Testis (tissue), 3 donors: ENCODE measurements around the gene DOHH. TPM values are rescaled to one million over a fixed set of nuclear protein-coding genes. Genes with fewer than 3 reads are reported as not detected.

Experiments
- DNase-seq: peaks from one replicate; pipeline ENCODE4 v3.0.0-alpha.2; 2019
- H3K27ac ChIP-seq, 2 donors: fragments of 200-600 bp; sonication (generic); one replicate each; pipeline ENCODE4 v1.5.1; 2019
- H3K27me3 ChIP-seq: fragments of 200-600 bp; sonication (generic); one replicate; pipeline ENCODE4 v1.5.1; 2019
- H3K36me3 ChIP-seq: fragments of 200-600 bp; sonication (generic); one replicate; pipeline ENCODE4 v1.5.1; 2017; ENCODE audit warnings: low read depth; ENCODE audit errors: missing control alignments
- H3K4me1 ChIP-seq: fragments of 200-600 bp; sonication (generic); one replicate; pipeline ENCODE4 v1.5.1; 2019
- H3K4me3 ChIP-seq, 2 donors: fragments of 200-600 bp; sonication (generic); one replicate each; pipeline ENCODE4 v1.5.1; 2017 to 2019
- H3K9me3 ChIP-seq: fragments of 200-600 bp; sonication (generic); one replicate; pipeline ENCODE4 v1.5.1; 2017
- POLR2A ChIP-seq: fragments of 450-650 bp; IDR thresholded peaks from one replicate; pipeline ENCODE4 v1.6.1; 2017; ENCODE audit warnings: antibody characterized with exemption, mild to moderate bottlenecking, moderate library complexity
- WGBS, 2 donors: methylation state at CpG; one replicate each; pipeline ENCODE4 v1.1.5; 2018; 5-methylcytosine and 5-hydroxymethylcytosine counted together
- intact Hi-C: fragments of 100-400 bp; cut with DNase I; formaldehyde crosslinking; loops from one replicate; pipeline ENCODE4 v1.15.1; 2023; ENCODE audit warnings: low total_unique reads
- polyA plus RNA-seq: library from polyadenylated mRNA; stranded (reverse); fragments of 350-450 nt; fragmentation: Illumina TruSeq; extraction: RNeasy Lipid Tissue Mini Kit (QIAGEN cat#74804); gene quantifications from one replicate; pipeline ENCODE4 v1.2.3, GENCODE V29; 2014; ENCODE audit warnings: low read depth, low replicate concordance; ENCODE audit not compliant: insufficient read depth
- total RNA-seq, 2 donors: library from RNA; depleted of rRNA; stranded (reverse); fragments of >200 nt; gene quantifications; one replicate each; pipeline ENCODE4 v1.2.3, GENCODE V29; 2016
- TF ChIP-seq, protein P1 (sequence below), 3 experiments: fragments of 450-650 bp in 2 of 3; fragments of 200-600 bp in 1 of 3; sonication (generic) in 1 of 3; IDR thresholded peaks; one replicate each; pipeline ENCODE4 v1.5.1; 2016 to 2019; ENCODE audit warnings: antibody characterized with exemption in 3 of 3, mild to moderate bottlenecking in 2 of 3, moderate library complexity in 1 of 3

Gene DOHH
- total and polyA plus RNA-seq, 3 donors from 2014 or later = 10.7 to 29.1 (median 23.5) TPM

DNA sequence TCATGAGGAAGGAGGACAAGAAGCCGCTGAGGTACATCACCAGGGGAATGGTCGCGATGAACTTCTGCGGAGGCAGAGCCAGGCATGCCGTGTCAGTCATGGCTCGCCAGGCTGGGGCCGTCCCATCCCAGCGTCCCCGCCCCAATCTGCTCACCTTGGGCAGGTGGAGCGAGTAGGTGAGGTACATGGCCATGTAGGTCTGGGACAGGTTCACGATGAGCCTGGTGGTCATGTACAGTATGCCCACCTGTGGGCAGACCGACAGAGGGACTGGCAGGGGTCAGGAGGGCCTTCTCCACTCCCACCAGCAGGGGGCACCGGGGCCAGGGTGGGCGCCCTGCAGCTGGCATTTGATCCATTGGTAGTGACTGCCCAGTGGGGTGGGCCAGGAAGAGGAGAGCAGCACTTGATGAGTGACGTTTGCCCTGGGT lies 46.8 kb upstream of the DOHH start:
- no peak overlapping the region for H3K4me3 ChIP-seq
- intact Hi-C loops = no loop called here
- DNase-seq = no peak
- 90 to 94% methylated on average over 10 to 15 of the region's 15 CpGs for WGBS, 2 donors
- H3K27me3 ChIP-seq = no peaks in the 10 kb centered on the region
- H3K36me3 ChIP-seq = no peaks in the 10 kb centered on the region
- H3K27ac ChIP-seq = no peak overlapping the region
- H3K4me1 ChIP-seq = no peaks in the 10 kb centered on the region
- no peak for TF ChIP-seq POLR2A
- TF ChIP-seq, protein P1, sequence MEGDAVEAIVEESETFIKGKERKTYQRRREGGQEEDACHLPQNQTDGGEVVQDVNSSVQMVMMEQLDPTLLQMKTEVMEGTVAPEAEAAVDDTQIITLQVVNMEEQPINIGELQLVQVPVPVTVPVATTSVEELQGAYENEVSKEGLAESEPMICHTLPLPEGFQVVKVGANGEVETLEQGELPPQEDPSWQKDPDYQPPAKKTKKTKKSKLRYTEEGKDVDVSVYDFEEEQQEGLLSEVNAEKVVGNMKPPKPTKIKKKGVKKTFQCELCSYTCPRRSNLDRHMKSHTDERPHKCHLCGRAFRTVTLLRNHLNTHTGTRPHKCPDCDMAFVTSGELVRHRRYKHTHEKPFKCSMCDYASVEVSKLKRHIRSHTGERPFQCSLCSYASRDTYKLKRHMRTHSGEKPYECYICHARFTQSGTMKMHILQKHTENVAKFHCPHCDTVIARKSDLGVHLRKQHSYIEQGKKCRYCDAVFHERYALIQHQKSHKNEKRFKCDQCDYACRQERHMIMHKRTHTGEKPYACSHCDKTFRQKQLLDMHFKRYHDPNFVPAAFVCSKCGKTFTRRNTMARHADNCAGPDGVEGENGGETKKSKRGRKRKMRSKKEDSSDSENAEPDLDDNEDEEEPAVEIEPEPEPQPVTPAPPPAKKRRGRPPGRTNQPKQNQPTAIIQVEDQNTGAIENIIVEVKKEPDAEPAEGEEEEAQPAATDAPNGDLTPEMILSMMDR (IDR thresholded peaks at IDR 0.05) = peak; percentile 10 to 38 (median 23)
- no peaks in the 10 kb centered on the region for H3K9me3 ChIP-seq

DNA sequence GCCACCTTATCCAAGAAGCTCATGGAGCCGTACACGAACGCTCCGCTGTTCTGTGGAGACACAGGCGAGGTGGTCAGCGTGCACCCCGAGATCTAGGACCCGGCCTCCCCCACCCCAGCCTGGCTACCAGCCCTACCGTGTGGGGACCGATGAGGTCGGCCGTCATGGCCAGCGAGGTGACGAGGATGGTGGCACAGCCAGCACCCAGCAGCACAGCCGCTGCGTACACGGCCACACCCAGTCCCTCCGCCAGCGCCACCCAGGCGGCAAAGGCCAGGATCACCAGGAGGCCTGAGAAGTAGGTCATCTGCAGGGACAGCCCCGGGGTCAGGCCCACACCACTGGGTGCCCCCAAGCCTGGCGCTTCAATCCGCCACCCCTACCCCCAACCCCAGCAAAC lies 45.6 kb upstream of the DOHH start:
- Histone ChIP-seq H3K27me3 (no peaks in the 10 kb centered on the region), H3K4me1 (no peaks in the 10 kb centered on the region), H3K27ac (no peak overlapping the region), H3K9me3 (no peaks in the 10 kb centered on the region), H3K36me3 (no peaks in the 10 kb centered on the region), H3K4me3 (no peak overlapping the region)
- intact Hi-C loops = no loop called here
- TF ChIP-seq, protein P1 (IDR thresholded peaks at IDR 0.05) = no peak
- TF ChIP-seq POLR2A = no peak
- no peak for DNase-seq
- WGBS, 2 donors = 94% methylated on average over 23 of the region's 23 CpGs; no CpG with 5 or more reads in 1 of the 2 donors

DNA sequence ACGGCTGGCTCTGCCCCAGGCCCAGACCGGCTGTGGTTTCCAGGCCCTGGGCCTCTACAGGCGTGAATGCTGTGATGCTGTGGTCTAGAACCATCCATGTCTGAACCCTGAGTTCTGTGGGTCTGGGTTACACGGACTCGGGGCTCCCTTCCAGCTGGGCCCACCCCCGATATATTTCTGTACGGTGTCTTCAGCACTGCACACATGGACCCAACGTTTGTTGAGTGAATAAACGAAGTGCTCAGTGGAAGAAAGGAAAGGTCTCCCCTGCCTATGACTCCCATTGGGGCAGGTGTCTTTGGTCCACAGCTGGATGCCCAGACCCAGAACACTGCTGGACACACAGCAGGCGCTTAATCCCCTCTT lies 45.2 kb upstream of the DOHH start:
- no peak for DNase-seq
- WGBS, 2 donors = 75 to 76% methylated on average over 10 of the region's 10 CpGs
- intact Hi-C loops = no loop called here
- no peaks in the 10 kb centered on the region for H3K36me3 ChIP-seq
- no peak overlapping the region for H3K27ac ChIP-seq
- TF ChIP-seq POLR2A = no peak
- TF ChIP-seq, protein P1 (IDR thresholded peaks at IDR 0.05) = no peak
- H3K9me3 ChIP-seq = no peaks in the 10 kb centered on the region
- no peaks in the 10 kb centered on the region for H3K4me1 ChIP-seq
- no peaks in the 10 kb centered on the region for H3K27me3 ChIP-seq
- H3K4me3 ChIP-seq = no peak overlapping the region

DNA sequence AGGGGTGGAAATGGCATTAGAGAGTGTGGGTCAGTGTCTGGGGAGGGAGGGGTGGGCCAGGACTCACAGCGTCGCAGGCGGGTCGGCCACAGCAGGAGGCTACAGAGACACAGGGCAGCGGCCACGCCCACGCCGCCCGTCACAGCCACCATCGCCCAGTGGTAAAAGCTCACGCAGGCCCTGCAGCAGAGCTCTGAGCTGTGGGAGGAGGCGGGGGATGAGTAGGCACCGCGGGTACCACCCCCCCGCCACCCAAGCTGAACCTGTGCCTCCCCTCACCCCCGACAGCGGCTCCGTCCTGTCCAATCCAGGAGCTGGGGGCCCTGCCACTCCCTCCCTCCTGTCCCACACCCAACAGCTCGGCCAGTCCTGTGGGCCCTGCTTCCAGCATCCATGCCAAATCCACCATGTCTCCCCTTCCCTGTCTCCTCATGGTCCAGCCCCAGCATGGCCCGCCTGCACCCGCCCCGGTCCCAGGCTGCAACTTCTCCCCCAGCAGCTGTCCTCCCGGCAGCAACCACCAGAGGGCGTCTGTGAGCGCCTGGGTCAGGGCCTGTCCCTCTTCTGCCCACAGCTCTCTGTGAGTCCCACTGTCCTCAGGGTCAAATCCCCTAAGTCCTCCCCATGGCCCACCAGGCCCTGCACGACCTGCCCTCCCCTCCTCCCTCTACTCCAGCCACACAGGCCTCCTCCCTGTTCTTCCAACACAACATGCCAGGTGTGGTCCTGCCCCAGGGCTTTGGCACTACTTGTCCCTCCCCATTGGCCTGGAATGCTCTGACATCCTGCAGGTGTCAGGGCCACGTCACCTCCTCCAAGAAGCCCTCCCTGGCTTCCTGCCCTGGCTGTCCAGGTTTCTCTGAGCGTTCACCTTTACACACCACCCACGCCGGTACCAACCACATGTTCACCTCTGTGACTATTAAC lies 44.5 kb upstream of the DOHH start:
- Histone ChIP-seq H3K27me3 (no peaks in the 10 kb centered on the region), H3K36me3 (no peaks in the 10 kb centered on the region), H3K4me1 (no peaks in the 10 kb centered on the region), H3K27ac (no peak overlapping the region), H3K9me3 (no peaks in the 10 kb centered on the region), H3K4me3 (no peak overlapping the region)
- intact Hi-C loops = no loop called here
- TF ChIP-seq POLR2A = no peak
- TF ChIP-seq, protein P1 (IDR thresholded peaks at IDR 0.05) = peak; percentile 78 to 89 (median 84)
- DNase-seq = peak; percentile 70
- WGBS, 2 donors = 67 to 74% methylated on average over 16 to 30 of the region's 30 CpGs

DNA sequence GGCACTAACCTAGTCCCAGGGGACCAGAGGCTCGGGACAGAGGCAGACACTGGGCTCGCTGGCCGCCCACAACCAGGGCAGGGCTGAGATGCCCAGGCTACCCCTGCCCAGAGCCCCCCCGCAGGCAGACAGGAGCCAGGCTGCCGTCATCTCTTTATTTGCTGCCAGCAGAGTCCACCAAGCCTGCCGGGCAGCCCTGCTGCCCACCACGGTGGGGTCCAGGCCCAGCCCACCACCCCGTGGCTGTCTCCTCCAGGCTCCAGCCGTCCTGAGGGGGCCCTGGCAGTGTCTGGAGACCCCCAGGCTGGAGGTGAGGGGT lies 43.5 kb upstream of the DOHH start:
- Histone ChIP-seq H3K4me1 (peaks cover 3% of the 10 kb centered on the region), H3K36me3 (no peaks in the 10 kb centered on the region), H3K27me3 (no peaks in the 10 kb centered on the region), H3K4me3 (no peak overlapping the region), H3K27ac (no peak overlapping the region), H3K9me3 (no peaks in the 10 kb centered on the region)
- intact Hi-C loops = no loop called here
- WGBS, 2 donors = 81 to 86% methylated on average over 5 to 9 of the region's 9 CpGs
- no peak for TF ChIP-seq POLR2A
- TF ChIP-seq, protein P1 (IDR thresholded peaks at IDR 0.05) = no peak
- no peak for DNase-seq
